ENCODE data around the gene ARMCX2.

ARMCX2 gene

GRCh38 chrX:101619364-101619763 lies 40.3 kb downstream of the ARMCX2 start:
- no peaks in the 10 kb centered on the region for H3K9me3 ChIP-seq (ENCODE audit: low read depth, low read length)
- DNase-seq (ENCODE audit: low read depth, low spot score): no peak
- H3K4me3 ChIP-seq: no peak overlapping the region
- H3K27ac ChIP-seq: no peak overlapping the region
- H3K9ac ChIP-seq (ENCODE audit: insufficient read length): no peak overlapping the region
- H3K36me3 ChIP-seq (ENCODE audit: insufficient read depth, low read length): no peaks in the 10 kb centered on the region
- TF ChIP-seq FOXP2 (optimal IDR thresholded peaks at IDR 0.05; ENCODE audit: control extremely low read depth, extremely low read length, insufficient read depth) (no peak), EZH2 (IDR thresholded peaks at IDR 0.05) (no peak), POLR2AphosphoS5 (IDR thresholded peaks at IDR 0.05; ENCODE audit: borderline replicate concordance, low read depth, low read length) (no peak)

- peak within 1 kb of the TSS; percentile 64 for H3K4me3 ChIP-seq
- peak within 1 kb of the TSS; percentile 15 for H3K9ac ChIP-seq (ENCODE audit: insufficient read length)
- H3K36me3 ChIP-seq (ENCODE audit: insufficient read depth, low read length): no peaks in the 10 kb centered on the region
- DNase-seq (ENCODE audit: low read depth, low spot score): no peak
- no peak within 1 kb of the TSS for H3K27ac ChIP-seq
- TF ChIP-seq FOXP2 (optimal IDR thresholded peaks at IDR 0.05; ENCODE audit: control extremely low read depth, extremely low read length, insufficient read depth) (no peak), POLR2AphosphoS5 (IDR thresholded peaks at IDR 0.05; ENCODE audit: borderline replicate concordance, low read depth, low read length) (peak; percentile 49), EZH2 (IDR thresholded peaks at IDR 0.05) (no peak)
- H3K9me3 ChIP-seq (ENCODE audit: low read depth, low read length): no peaks in the 10 kb centered on the region
Measured at GRCh38 chrX:101617211-101618191, 42.1 kb downstream of the ARMCX2 start, which contains the start of gene ARMCX6. Gene ARMCX6, minus strand, starts transcription at chrX:101618000. Its CDS starts 1,380 bp downstream, at chrX:101616620.

GRCh38 chrX:101605728-101606127 lies 53.9 kb downstream of the ARMCX2 start:
- no peak for DNase-seq (ENCODE audit: low read depth, low spot score)
- no peak overlapping the region for H3K9ac ChIP-seq (ENCODE audit: insufficient read length)
- no peak overlapping the region for H3K4me3 ChIP-seq
- no peak overlapping the region for H3K27ac ChIP-seq
- TF ChIP-seq EZH2 (IDR thresholded peaks at IDR 0.05): no peak
- no peak for TF ChIP-seq POLR2AphosphoS5 (IDR thresholded peaks at IDR 0.05; ENCODE audit: borderline replicate concordance, low read depth, low read length)
- no peak for TF ChIP-seq FOXP2 (optimal IDR thresholded peaks at IDR 0.05; ENCODE audit: control extremely low read depth, extremely low read length, insufficient read depth)
- H3K9me3 ChIP-seq (ENCODE audit: low read depth, low read length): no peaks in the 10 kb centered on the region
- H3K36me3 ChIP-seq (ENCODE audit: insufficient read depth, low read length): no peaks in the 10 kb centered on the region
